ENCODE results near the gene VAMP5.
"Not testable (repeated sequence)": the region's sequence is repeated elsewhere in the genome, so short reads cannot be mapped to it uniquely, and the experiment has no call there.

Gene VAMP5

DNA sequence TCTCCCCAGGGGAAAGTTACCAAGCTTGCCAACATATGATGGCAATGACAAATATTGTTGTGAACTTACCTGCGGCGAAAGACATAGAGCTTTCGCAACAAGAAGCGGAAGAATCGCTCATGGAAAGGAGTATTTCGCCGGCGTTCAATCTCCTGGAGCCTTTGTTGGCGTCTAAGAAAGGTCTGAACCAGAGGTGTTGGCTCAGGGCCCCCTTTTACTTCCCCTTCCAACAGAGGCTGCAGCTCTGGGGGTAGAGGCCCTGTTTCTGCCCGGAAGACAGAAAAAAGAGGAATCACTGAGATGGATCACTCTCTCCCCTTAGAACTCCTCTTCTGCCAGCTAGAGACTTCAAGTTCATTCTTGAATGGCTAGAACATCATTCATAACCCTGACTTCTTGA, 33.7 kb upstream of the VAMP5 start:
- no peak for DNase-seq (ENCODE audit: low read depth in 2 of 2)

DNA sequence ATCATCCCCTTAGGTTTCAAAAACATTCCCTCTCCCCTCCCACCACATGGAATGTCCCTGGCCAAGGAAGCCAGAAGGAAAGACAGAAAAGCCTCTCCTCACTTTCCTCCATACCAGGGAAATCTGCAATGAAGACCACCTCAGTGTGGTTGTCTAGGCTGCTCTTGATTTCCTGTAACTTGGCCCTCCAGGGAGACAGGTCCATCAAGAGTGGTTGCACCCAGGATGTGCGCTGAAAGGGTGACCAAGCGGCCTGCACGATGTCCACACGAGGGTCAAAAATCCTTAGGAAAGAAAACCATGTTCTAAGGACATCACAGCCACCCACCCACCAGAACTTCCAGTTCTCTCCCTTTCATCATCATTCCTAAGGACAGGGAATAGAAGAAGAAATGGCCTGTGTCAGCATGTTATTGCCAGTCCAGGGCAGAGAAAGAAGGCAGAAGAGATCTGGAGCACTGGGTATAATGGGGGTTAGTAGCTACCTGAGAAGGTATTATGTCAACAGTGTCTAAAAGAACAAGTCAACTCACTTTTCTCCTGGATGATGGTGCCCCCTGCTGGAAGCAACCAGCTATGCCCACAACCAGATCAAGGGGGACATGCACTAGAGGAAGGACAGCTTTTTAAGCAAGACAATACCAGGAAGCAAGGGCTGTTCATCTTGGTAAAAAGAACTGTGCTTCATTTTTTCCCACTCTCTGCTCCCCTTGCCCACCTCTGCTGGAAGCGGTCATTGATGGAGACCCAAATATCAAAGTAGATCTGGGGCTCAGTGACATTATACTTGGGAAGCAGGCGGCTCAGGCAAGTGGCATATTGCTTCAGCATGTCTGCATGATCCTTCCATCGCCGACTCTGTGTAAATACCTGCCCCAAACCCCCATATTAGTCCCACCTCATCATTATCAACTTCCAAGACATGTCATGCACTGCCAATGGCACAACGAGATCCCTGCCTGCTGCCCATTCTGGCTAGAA, 32.2 kb upstream of the VAMP5 start:
- DNase-seq (ENCODE audit: low read depth in 2 of 2): peak; percentile 81 to 83

DNA sequence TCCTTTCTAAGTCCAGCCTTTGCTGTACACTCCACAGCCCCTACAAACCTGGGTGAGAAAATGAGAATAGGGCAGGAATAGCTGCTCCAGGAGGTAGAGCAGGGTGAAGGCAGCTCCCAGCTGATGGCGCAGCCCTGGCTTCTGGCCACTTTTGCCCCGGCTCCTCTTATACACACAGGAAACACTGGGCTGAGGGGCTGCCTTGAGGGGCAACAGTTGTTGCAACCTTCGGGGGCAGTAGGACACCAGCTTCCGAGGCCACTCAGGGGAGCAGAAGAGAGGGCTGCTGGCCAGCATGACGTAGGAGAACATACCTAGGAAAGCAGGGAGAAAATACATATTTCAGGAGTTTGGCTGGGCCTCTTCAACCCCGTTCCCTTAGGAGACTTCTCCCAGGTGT, 31.0 kb upstream of the VAMP5 start:
- DNase-seq (ENCODE audit: low read depth in 2 of 2): no peak

DNA sequence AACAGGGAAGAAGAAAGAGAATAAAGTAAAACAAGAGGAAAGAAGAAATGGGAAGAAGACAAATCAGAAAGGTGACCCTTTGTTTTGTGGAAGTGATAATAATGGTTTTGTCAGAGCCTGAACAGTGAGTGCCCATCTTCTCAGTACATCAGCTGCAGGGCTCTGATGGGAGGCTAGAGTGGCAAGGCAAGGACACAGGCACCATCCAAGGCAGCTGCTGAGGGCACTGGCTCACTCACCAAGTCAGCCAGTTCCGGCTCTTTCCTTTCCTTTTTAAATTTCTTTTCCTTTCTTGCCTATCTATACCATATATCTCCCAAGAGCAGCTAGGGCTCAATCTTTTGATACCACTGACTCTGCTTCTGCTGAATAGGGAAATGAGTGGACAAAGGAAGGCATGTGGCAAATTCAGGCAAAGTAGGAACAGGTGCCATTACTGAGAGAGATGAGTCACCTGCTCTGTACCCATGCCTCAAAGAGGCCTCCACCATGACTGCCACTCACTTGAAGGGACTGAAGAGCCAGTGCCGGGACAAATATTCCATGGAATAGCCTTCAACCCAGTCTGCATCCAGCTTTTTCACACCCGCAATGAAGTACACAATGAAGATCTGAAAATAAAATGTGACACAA, 29.1 kb upstream of the VAMP5 start:
- DNase-seq (ENCODE audit: low read depth in 2 of 2): no peak

DNA sequence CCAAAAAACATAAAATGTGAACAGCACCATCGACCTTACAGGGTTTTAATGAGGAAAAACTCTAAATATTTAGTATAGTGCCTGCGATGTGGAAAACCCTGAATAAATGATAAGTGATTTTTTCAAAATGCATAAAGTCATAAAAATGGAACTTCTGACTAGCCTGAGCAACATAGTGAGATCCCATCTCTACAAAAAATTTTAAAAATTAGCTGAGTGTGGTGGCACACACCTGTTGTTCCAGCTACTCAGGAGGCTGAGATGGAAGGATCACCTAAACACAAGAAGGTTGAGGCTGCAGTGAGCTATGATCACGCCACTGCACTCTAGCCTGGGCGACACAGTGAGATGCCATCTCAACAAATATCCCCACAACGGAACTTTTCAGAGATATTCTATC, 27.1 kb upstream of the VAMP5 start:
- no peak for DNase-seq (ENCODE audit: low read depth in 2 of 2)

DNA sequence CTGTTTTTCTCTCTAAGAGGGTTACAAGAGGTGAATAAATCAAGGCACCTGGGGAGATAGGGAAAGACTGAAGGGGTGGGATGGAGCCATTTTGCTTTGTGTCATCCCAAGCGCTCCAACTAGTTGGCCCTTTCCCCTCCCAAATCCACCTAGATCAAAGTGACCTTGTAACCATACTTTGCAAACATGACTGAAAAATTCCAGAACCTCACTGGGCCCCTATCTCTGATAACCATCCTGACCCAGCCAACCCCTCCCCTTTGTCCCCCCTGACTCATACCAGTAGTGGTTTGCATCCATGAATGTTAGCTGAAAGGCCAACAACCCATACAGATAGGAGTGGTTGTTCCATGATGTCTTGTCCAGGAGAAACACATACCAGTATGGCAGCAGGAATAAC, 26.1 kb upstream of the VAMP5 start:
- DNase-seq (ENCODE audit: low read depth in 2 of 2): no peak

DNA sequence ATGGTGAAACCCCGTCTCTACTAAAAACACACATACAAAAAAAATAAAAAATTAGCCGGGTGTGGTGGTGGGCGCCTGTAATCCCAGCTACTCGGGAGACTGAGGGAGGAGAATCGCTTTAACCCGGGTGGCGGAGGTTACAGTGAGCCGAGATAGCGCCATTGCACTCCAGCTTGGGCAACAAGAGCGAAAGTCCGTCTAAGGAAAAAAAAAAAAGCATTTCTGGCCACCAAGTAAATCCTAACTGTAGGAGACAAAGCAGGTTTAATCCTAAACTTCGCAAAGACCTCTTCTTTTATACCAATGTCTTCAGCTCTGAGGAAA, 23.9 kb upstream of the VAMP5 start:
- DNase-seq (ENCODE audit: low read depth in 2 of 2): not testable (repeated sequence)

DNA sequence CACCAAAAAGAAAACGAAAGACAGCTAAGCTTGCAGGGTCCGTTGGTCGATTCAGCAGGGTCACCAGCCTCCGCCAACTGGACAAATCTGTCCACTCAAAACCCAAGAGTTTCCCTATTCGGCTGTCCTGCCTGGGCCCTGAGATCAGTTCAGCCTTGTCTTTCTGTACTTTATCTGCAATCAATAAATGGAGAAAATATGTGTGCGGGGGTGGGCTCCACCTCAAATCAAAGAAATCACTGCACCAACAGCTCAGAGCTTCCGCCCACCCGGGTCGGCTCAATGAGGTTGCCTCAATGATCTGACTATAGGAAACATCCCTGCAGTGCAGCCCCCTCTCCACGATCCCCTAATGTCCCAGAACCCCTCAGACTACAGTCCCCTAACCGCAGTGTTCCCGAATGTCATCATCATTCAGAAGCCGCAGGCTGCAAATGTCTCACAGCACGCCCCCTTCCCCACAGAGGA, 23.4 kb upstream of the VAMP5 start:
- DNase-seq (ENCODE audit: low read depth in 2 of 2): no peak

DNA sequence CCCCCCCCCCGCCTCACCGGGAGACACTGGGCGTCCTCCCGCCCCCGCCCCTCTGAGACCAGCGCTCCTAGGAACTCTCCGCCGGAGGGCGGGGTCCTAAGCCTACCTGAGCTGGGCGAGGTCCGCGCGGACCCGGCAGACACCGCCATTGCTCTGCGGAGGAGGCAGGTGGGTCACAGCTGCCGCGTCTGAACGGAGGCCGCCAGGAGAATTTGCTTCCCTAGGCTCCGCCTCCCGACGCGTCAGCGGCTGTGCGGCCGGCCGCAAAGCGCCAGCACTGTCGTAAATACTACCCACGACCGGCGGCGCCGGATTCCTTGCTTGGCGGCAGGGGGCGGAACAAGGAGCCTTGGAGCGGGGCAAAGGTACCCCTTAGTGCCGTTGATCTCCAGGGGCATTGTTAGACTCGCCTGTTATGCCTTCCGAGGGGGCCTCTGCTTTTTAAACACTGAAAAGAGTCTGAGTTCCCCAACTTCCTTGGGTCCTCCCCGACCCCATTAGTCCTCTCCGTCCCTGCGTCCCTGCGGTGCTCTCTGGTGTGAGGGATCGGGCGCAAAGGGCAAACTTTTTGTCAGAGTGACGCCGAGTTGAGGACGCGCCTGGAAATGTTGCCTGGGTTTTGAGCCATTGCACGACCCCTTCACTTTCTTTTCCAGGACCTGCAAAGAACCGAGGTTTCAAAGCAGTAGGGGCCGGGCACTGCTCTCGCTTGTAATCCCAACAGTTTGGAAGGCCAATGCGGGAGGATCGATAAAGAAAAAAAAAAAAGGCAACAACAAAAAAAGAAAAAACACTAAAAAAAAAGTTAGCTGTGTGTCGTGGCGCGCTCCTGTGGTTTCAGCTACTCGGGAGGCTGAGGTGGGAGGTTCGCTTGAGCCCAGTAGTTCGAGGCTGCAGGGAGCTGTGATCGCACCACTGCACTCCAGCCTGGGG, 22.7 kb upstream of the VAMP5 start, which contains the start of gene GGCX:
Gene GGCX (minus strand): TSS at position 214 of the 933 bp plus-strand sequence. CDS start 65 bp downstream, at position 149.
- DNase-seq (ENCODE audit: low read depth in 2 of 2): peak; percentile 84 to 85

DNA sequence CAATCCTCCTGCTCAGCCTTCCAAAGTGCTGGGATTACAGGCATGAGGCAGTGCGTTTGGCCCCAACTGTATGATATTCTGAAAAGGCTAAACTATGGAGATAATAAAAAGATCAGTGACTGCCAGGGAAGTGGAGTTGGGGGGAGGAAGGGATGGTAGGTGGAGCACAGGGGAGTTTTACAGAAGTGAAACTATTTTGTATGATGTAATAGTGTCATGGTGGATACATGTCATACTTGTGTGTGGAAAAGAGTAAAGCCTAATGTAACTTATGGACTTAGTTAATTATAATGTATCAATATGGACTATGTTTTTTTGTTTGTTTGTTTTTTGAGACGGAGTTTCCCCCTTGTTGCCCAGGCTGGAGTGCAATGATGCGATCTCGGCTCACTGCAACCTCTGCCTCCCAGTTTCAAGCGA, 20.1 kb upstream of the VAMP5 start:
- no peak for DNase-seq (ENCODE audit: low read depth in 2 of 2)

DNA sequence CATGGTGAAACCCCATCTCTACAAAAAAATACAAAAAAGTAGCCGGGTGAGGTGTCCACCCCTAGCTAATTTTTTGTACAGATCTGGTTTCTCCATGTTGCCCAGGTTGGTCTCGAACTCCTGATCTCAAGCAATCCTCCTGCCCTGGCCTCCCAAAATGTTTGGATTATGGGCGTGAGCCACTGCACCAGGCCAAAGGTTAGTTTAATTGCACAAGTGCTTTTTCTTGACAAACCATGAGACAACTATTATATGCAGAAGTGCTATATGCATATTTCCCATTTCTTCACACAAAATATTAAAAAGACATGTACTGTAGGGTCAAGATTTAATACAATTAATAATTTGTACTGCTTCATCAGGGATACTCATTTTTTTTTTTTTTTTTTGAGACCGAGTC, 18.0 kb upstream of the VAMP5 start:
- no peak for DNase-seq (ENCODE audit: low read depth in 2 of 2)

DNA sequence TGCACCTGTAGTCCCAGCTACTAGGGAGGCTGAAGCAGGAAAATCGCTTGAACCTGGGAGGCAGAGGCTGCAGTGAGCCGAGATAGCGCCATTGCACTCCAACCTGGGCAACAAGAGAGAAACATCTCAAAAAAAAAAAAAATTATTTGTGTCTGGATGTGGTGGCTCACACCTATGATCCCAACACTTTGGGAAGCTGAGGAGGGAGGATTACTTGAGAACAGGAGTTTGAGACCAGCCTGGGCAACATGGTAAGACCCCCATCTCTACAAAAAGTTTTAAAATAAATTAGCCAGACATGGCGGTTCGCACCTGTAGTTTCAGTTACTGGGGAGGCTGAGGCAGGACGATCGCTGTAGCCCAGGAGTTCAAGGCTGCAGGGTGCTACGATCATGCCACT, 8.5 kb upstream of the VAMP5 start:
- DNase-seq (ENCODE audit: low read depth in 2 of 2): no peak

DNA sequence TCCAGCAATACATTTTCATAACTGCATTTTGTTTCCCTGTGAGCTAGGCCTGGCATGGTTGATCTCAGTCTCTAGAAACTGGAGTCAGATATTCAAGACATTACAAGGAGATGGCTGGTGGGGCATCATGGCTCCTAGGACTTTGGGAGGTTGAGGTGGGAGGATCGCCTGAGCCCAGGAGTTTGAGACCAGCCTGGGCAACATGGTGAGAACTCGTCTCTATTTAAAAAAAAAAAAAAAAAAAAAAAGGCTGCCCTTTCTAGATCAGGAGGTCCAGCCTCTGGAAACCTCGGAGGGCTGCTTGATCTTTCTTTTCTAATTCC, 7.2 kb upstream of the VAMP5 start:
- DNase-seq (ENCODE audit: low read depth in 2 of 2): no peak

DNA sequence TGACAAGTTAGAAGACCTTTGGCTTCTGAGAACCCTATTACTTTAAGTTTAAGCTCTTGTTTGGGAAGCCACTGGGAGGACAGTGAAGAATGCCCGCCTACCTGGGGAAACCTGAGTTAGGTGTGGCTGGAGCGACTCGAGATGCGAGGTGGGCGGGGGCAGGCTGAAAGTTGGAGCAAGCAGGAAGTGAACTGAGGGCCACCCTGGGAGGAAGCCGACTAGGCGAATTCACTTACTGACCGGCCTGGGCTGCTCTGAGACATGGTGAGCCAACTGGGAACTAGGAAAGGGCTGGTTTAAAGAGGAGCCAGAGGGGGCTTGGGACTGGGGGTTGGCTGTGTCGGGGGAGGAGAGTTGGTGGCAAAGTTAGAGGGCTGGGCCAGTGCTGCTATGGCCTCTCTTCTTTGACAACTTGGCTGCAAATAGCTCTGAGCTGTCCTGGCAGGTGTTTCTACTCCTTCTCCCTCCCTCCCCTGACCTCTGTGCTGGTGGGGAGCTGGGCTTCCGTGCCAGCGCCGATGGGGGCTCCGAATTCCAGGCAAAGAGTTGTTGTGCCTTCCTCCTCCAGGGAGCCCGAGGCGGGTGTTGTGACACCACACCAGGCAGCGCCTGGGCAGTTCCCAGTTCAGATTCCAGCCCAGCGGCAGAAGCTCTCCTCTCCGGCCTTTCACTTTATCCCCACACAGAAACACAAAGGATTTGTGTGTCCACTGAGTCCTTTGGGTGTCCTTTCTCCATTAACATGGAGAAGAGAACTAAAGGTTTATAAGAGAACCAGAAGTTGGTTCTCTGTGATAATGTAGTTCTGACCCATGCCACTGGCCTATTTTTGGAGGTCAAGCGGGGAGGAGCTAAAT, 6.6 kb upstream of the VAMP5 start, which contains the start of gene VAMP8:
Gene VAMP8 (plus strand): TSS at position 201 of the 857 bp plus-strand sequence. CDS start 61 bp downstream, at position 262.
- no peak for DNase-seq (ENCODE audit: low read depth in 2 of 2)

DNA sequence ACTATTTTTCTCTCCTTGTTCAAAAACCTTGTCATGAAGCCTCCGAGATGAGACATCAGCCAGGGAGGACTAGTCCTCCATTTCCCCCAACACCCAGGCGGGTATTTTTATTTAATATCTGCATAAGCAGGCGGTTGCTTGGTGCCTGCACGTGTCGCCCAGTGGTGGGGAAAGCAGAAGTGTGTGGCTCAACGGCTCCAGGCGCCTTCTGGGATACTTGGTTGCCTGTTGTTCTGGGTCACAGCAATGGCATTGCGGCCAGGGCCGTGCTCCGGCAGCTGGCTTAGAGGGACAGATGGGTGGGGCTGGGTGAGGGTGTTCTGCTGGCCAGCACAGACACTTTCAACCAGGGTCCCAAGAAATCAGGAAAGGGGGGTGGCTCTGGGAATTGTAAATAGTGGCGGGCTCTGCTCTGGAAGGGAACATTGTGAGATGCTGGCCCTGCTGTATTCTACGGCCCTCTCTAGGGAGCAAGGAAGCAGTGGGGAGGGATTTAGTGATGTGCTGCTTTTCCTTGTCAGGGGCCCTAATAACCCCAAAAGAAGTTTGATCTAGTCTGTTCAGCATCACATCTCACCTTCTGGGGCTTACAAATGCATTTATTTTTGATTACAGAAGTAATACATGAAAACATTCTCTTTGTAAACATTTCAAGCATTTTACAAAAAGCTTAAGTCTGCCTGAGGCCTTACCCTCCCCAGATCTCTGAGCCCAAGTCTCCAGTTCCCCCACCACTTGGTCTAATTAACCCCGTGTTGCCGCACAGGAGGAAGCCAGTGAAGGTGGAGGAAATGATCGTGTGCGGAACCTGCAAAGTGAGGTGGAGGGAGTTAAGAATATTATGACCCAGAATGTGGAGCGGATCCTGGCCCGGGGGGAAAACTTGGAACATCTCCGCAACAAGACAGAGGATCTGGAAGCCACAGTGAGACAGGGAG, 5.7 kb upstream of the VAMP5 start:
- DNase-seq (ENCODE audit: low read depth in 2 of 2): no peak

DNA sequence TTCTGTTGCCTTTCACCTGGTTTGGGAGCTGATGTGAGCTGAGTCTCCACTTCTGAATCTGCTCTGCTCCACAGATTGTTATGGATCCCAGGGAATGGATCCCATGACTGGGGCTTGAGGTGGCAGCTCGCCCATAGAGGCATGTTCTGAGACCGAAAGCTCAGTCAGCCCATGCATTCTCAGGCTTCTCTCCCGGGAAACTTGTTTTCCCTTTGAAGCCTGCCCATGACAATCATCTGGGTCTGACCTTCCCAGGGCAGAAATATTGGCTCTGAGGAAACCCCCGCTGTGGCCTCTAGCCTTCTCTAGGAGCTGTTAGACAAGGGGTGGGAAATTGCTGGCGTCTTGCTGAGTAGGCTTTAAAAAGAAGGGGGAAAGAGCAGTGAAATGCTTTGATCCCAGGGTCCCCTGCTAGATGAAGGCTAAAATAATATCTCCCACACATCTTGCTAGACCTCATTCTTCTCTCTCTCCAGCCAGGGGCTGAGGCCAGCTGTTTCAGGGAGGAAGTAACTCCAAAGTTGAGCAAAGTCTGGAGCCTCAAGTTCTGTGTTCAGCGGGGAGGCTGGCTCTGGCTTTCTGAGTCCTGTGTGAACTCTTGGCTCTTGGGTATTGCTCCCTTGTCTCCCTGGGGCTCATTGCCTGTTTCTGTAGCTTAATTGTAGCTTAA, 4.8 kb upstream of the VAMP5 start:
- no peak for DNase-seq (ENCODE audit: low read depth in 2 of 2)

DNA sequence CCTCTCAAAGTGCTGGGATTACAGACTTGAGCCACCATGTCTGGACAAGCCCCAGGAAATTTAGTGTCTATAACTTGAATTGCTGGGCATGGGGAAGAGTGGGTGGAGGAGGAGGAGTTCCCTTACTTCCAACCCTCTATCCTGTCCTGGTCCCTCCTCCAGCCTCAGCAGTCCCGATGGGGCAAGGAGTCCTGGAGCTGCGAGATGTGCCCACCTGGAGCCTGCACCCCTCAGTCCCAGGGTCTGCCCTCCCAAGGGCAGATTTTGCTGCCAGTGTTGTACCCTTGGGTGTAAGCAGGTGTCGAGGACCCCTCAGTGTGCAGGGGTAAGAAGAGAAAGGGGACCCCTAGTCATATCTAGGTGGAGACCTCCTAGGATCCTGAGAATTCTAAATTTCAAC, 4.0 kb upstream of the VAMP5 start:
- no peak for DNase-seq (ENCODE audit: low read depth in 2 of 2)

DNA sequence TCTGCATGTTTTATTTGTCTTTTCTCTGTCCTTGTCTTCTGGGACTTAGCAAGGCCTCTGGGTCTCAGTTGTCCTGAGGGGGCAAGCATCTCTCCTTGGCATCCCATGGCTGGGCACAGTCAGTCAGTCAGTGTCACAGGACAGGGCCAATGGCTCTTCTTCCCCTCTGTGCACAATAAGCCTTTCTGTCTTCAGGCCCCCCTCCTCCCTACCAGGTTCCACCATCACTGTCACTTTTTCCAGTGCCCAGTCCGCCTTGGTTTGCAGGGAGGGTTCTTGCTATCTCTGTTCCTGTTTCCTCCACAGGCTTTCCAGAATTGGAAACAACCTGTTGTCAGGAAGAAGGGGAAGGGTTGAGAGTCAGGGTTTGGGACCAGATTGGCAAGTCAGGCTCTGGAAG, 1.7 kb upstream of the VAMP5 start:
- DNase-seq (ENCODE audit: low read depth in 2 of 2): no peak

DNA sequence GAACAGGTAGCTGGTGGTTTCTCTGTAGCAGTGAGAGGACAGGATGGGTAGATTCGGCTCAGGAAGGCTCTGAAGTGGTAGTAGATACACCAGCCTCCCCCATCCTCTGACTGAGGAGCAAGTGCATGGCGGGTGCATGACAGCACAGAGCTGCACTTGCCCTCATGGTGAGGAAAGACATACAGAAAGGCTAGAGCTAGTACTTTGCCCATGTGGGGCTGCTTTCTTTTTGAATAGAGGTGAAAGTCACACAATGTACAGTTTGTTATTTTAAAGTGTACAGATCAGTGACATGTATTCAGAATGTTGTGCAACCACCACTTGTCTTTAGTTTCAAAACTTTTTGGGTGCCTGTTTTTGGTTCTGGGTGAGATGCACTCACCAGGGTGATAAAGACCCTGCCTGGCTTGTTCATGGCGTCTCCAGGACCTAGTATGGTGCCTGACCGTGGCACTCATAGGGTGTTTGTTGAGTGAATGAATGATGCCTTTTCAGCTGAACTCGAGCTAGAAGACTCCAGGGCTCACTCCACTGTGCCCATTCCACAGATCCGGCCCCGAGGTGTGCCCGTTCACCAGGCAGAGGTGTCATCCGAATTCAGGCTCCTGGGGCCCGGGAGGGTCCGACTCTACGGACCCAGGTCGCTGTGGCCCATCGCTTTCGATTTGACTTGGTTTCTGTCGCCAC, 421 bp upstream of the VAMP5 start:
- no peak for DNase-seq (ENCODE audit: low read depth in 2 of 2)
